Mesodermal cell (in vitro differentiated cells): Measurements from ENCODE around the gene MAN1B1.
"Not testable (repeated sequence)": the region's sequence is repeated elsewhere in the genome, so short reads cannot be mapped to it uniquely, and the experiment has no call there.

Experiments
- H3K27ac ChIP-seq: 2 replicates; pipeline ENCODE4 v1.7.0; 2013; ENCODE audit warnings: mild to moderate bottlenecking, low read depth, low read length, moderate library complexity; ENCODE audit not compliant: severe bottlenecking
- H3K36me3 ChIP-seq: 2 replicates; pipeline ENCODE4 v1.7.1; 2013; ENCODE audit warnings: mild to moderate bottlenecking, low read length, moderate library complexity; ENCODE audit not compliant: control insufficient read depth, insufficient read depth
- H3K4me1 ChIP-seq: one replicate; pipeline ENCODE4 v1.7.1; 2013; ENCODE audit warnings: mild to moderate bottlenecking, low read length; ENCODE audit not compliant: insufficient read depth, control insufficient read depth, poor library complexity, severe bottlenecking
- H3K4me3 ChIP-seq: 2 replicates; pipeline ENCODE4 v1.7.0; 2013; ENCODE audit warnings: low read length, control low read depth, mild to moderate bottlenecking; ENCODE audit not compliant: insufficient read depth, poor library complexity, severe bottlenecking; ENCODE audit errors: extremely low read depth
- H3K9me3 ChIP-seq: 2 replicates; pipeline ENCODE4 v1.7.1; 2013; ENCODE audit warnings: mild to moderate bottlenecking, low read length, moderate library complexity; ENCODE audit not compliant: control insufficient read depth
- WGBS, 2 experiments: methylation state at CpG; one replicate each; pipeline ENCODE4 v1.1.5; 2013; ENCODE audit warnings: missing lambda C conversion rate in 2 of 2; ENCODE audit not compliant: insufficient coverage in 2 of 2; 5-methylcytosine and 5-hydroxymethylcytosine counted together

The MAN1B1 gene

DNA sequence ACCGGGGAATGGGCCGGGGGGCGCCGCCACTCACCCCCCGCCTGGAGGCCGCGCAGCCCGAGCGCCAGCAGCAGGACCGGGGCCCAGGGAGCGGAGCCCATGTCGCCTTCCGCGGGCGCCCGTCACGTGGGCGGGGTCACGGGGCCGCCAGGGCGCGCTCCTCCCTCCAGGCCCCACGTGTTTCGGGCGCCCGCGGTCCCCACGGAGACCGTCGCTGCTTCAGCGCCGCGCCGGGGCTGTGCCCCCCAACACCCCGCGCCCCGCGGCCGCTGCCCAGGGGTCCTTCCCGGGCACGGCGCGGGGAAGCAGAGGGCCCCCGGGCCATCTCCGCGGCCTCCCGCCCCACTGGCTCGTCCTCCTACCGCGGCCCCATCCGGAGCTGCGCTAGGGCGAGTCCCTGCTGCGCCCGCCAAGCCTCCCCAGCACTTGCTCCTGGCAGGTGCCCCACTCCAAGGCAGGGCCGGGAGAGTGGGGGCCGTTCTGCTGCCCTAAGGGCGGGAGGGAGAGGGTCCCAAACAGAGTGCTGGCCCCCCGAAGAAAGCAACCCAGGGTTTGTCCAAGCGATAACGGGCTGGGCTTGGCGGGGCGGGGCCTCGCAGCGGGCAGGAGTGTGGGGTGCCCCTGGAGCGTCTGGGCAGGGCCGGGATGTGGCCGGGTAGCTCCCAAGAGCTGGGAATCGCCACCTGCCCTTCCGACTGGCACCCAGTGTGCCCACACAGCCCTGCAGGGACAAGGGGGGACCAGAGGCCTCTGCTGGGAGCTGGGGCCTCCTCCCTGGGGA is 28.0 kb downstream of the MAN1B1 start, which contains the start of gene DPP7:
TSS of gene DPP7 (minus strand) at position 121 of the 781 bp plus-strand sequence. CDS start at position 101, 20 bp downstream.
- H3K4me1 ChIP-seq: no peaks in the 10 kb centered on the region
- peaks cover 7% of the 10 kb centered on the region for H3K36me3 ChIP-seq
- H3K9me3 ChIP-seq: no peaks in the 10 kb centered on the region
- no peak within 1 kb of the TSS for H3K27ac ChIP-seq
- peak within 1 kb of the TSS; percentile 46 for H3K4me3 ChIP-seq
- 15 to 21% methylated on average over 42 to 64 of the region's 70 CpGs for WGBS, 2 experiments

DNA sequence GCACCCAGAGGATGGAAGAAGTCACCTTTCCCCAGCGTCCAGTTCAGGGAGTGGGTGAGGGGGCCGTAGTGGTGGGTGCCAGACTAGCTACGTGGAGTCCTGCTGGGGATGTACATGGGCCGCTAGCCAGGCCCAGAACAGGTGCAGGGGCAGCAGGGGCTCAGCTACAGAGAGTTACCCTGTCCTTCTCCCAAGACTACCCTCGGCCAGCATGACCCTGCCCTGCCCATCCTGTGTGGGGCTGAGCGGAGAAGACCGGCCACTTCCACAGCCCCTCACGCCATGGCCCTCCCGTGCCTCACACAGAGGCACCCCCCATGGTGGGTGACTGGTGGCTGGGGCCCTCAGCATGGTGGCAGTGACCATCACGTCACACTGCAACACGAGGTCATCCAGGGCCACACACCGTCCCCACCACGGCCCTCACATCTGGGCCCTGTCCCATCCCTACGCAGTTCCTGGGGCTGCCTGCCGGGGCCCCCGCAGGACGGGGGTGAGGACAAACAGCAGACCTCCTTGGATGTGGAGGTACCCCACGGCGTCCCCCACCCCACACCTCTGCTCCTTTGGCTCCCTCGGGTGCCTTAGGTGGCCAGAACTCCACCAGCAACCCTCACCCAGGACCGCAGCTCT is 28.7 kb downstream of the MAN1B1 start:
- no peaks in the 10 kb centered on the region for H3K9me3 ChIP-seq
- H3K4me3 ChIP-seq: no peak overlapping the region
- H3K4me1 ChIP-seq: no peaks in the 10 kb centered on the region
- 87 to 96% methylated on average over 19 to 20 of the region's 21 CpGs for WGBS, 2 experiments
- H3K36me3 ChIP-seq: peaks cover 4% of the 10 kb centered on the region
- no peak overlapping the region for H3K27ac ChIP-seq

DNA sequence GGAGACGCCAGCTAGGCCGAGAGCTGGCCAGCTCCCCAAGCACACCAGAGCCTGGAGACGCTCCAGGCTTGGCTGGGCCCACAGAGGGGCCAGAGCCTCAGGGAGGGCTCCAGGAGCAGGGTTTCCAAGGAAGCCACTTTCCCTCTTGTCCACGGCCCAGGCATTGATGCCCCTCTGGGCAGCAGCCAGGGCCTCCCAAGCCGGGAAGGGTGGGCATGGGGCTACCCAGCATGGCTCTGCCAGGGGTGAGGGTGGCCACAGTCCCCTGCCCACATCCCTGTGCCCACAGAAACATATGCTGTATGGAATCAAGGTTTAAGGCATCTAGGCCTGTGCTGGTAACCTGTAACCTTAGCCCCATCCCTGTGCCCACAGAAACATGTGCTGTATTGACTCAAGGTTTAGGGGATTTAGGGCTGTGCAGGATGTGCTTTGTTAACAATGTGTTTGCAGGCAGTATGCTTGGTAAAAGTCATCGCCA is 29.3 kb downstream of the MAN1B1 start:
- no peaks in the 10 kb centered on the region for H3K36me3 ChIP-seq
- no peaks in the 10 kb centered on the region for H3K9me3 ChIP-seq
- 48 to 68% methylated on average over 4 to 5 of the region's 6 CpGs for WGBS, 2 experiments
- no peaks in the 10 kb centered on the region for H3K4me1 ChIP-seq
- no peak overlapping the region for H3K27ac ChIP-seq
- no peak overlapping the region for H3K4me3 ChIP-seq

DNA sequence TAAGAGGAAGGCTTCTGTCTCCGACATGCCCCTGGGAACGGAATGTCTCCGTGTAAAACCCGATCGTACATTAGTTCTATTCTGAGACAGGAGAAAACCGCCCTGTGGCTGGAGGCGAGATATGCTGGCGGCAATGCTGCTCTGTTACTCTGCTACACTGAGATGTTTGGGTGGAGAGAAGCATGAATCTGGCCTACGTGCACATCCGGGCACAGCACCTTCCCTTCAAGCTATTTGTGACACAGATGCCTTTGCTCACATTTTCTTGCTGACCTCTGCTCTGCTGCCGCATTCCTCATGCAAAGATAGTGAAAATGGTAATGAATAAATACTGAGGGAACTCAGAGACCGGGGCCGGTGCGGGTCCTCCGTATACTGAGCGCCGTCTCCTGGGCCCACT is 29.9 kb downstream of the MAN1B1 start:
- WGBS, 2 experiments: 87 to 88% methylated on average over 16 of the region's 17 CpGs
- H3K9me3 ChIP-seq: no peaks in the 10 kb centered on the region
- H3K27ac ChIP-seq: peak overlapping the region; percentile 41
- H3K4me1 ChIP-seq: no peaks in the 10 kb centered on the region
- H3K4me3 ChIP-seq: no peak overlapping the region
- no peaks in the 10 kb centered on the region for H3K36me3 ChIP-seq

DNA sequence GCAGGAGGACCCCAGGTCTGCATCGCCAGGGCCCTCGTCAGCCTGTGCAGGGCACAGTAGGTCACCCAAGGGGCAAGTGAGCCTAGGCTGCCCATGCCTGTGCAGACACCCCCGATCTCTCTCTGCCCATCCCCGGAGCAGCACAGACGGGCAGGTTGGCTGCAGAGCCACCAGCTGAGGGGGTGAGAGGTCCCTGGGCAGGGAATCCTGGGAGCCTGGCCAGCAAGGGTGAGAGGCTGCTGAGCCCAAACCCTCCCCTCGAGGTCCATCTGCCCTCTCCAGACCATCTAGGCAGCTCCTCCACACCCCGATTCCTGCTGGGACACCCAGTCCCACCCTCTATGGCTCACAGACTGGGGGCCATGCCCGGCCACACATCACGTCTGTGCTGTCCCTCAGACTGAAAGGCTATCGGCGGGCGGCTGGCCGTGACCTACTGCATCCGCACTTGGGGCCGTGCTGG is 30.5 kb downstream of the MAN1B1 start:
- no peaks in the 10 kb centered on the region for H3K4me1 ChIP-seq
- 87 to 90% methylated on average over 8 of the region's 15 CpGs for WGBS, 2 experiments
- no peak overlapping the region for H3K4me3 ChIP-seq
- H3K9me3 ChIP-seq: no peaks in the 10 kb centered on the region
- no peak overlapping the region for H3K27ac ChIP-seq
- no peaks in the 10 kb centered on the region for H3K36me3 ChIP-seq

DNA sequence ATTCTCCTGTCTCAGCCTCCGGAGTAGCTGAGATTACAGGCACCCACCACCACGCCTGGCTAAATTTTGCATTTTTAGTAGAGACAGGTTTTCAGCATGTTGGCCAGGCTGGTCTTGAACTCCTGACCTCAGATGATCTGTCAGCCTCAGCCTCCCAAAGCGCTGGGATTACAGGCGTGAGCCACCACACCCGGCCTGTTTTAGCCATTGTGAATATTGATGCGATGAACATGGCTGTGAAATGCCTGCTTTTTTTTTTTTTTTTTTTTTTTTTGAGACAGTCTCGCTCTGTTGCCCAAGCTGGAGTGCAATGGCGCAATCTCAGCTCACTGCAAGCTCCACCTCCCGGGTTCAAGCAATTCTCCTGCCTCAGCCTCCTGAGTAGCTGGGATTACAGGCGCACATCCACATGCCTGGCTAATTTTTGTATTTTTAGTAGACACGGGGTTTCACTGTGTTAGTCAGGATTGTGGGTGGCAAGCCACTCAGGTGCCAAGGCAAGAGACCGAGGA is 31.4 kb downstream of the MAN1B1 start:
- not testable (repeated sequence) for H3K4me1 ChIP-seq, H3K4me3 ChIP-seq, H3K27ac ChIP-seq, H3K36me3 ChIP-seq, H3K9me3 ChIP-seq
- WGBS, 2 experiments: 88 to 95% methylated on average over 4 to 8 of the region's 12 CpGs

DNA sequence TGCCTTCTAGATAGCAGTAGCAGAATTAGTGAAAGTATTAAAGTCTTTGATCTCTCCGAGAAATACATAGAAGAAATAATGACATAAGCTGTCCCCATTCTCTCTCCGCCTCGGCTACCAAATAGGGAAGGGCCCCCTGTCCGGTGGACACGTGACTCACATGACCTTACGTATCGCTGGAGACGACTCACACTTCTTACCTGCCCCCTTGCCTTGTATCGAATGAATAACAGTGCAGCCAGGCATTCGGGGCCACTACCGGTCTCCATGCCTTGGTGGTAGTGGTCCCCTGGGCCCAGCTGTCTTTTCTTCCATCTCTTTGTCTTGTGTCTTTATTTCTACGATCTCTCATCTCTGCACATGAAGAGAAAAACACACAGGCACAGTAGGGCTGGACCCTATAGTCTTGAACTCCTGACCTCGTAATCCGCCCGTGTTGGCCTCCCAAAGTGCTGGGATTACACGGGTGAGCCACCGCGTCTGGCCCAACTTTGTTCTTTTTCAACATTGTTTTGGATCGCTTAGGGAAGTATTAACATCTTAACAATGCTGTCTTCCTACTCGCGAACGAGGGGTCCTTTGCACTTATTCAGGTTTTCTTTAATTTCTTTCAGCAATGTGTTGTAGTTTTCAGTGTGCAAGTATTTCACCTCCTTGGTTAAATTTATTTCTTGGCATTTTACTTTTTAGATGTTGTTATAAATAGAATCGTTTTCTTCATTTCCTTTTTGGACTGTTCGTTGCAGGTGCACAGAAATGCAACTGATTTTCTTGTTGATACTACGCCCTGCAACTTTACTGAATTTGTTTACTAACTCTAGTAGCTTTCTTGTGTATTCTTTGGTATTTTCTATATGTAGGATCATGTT is 35.4 kb downstream of the MAN1B1 start:
- H3K27ac ChIP-seq, H3K4me3 ChIP-seq, H3K9me3 ChIP-seq, H3K4me1 ChIP-seq, H3K36me3 ChIP-seq: not testable (repeated sequence)
- 80 to 83% methylated on average over 8 to 13 of the region's 25 CpGs for WGBS, 2 experiments

DNA sequence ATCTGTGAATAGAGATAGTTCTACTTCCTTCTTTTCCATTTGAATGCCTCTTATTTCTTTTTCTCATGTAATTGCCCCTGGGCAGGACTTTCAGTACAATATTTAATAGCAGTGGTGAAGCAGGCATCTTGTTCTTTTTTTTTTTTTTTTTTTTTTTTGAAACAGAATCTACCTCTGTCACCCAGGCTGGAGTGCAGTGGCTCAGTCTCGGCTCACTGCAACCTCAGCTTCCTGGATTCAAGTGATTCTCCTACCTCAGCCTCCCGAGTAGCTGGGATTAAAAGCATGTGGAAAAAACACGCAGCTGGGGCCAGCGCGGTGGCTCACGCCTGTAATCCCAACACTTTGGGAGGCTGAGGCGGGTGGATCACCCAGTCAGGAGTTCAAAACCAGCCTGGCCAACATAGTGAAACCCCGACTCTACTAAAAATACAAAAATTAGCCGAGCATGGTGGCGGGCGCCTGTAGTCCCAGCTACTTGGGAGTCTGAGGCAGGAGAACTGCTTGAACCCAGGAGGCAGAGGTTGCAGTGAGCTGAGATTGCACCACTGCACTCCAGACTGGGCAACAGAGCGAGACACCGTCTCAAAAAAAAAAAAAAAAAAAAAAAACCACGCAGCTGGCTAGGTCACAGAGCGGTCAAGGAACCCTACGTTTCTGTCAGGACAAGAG is 36.1 kb downstream of the MAN1B1 start:
- H3K36me3 ChIP-seq: not testable (repeated sequence)
- WGBS, 2 experiments: 92 to 94% methylated on average over 12 to 13 of the region's 16 CpGs

DNA sequence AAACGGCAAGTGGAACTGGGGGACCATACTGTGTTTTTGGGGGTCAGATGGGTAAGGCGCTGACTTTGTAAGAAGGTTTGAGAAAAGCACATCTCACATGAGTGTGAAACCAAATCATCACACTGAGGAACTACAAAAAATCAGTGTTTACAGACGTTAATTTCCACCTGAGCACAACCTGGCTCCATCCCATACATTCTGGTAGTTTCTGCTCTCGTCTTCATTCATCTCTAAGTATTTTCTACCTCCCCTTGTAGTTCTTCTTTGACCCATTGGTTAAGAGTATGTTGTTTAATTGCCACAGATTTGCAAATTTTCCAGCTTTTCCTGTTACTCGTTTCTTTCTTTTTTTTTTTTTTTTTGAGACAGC is 36.7 kb downstream of the MAN1B1 start:
- Histone ChIP-seq H3K36me3 (peaks cover 2% of the 10 kb centered on the region), H3K27ac (no peak overlapping the region), H3K4me3 (no peak overlapping the region), H3K9me3 (no peaks in the 10 kb centered on the region), H3K4me1 (peaks cover 13% of the 10 kb centered on the region)
- 83 to 90% methylated on average over 3 to 4 of the region's 5 CpGs for WGBS, 2 experiments

More for the DNA sequence above, 36.1 kb downstream of the MAN1B1 start:
- H3K4me1 ChIP-seq, H3K9me3 ChIP-seq, H3K4me3 ChIP-seq, H3K27ac ChIP-seq: not testable (repeated sequence)

DNA sequence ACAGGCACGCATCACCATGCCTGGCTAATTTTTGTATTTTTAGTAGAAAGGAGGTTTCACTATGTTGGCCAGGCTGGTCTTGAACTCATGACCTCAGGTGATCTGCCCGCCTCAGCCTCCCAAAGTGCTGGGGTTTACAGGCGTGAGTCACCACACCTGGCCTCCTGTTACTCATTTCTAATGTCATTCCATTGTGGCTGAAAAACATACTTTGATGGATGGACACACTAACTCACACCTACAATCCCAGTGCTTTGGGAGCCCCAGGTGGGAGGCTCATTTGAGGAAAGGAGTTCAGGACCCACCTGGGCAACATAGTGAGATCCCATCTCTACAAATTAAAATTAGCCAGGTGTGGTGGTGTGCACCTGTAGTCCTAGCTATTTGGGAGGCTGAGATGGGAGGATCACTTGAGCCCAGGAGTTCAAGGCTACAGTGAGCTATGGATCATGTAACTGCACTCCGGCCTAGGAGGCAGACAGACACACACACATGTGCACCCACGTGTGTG is 37.2 kb downstream of the MAN1B1 start:
- not testable (repeated sequence) for H3K36me3 ChIP-seq, H3K4me3 ChIP-seq, H3K27ac ChIP-seq, H3K9me3 ChIP-seq
- peaks cover 17% of the 10 kb centered on the region for H3K4me1 ChIP-seq
- 92 to 93% methylated on average over 3 to 4 of the region's 5 CpGs for WGBS, 2 experiments
